Astrocyte (in vitro differentiated cells and primary cell): ENCODE measurements around the gene AMPH.

Experiments used
- EZH2 ChIP-seq: IDR thresholded peaks from 2 replicates; pipeline ENCODE4 v1.6.1; 2012; ENCODE audit warnings: mild to moderate bottlenecking, low read length, inconsistent platforms; ENCODE audit not compliant: insufficient read depth
- TF ChIP-seq, protein P1 (sequence below): IDR thresholded peaks from 2 replicates; pipeline ENCODE4 v1.5.1; 2011; ENCODE audit warnings: low read depth, mild to moderate bottlenecking, inconsistent platforms, low read length, moderate library complexity; ENCODE audit not compliant: insufficient read depth

DNA sequence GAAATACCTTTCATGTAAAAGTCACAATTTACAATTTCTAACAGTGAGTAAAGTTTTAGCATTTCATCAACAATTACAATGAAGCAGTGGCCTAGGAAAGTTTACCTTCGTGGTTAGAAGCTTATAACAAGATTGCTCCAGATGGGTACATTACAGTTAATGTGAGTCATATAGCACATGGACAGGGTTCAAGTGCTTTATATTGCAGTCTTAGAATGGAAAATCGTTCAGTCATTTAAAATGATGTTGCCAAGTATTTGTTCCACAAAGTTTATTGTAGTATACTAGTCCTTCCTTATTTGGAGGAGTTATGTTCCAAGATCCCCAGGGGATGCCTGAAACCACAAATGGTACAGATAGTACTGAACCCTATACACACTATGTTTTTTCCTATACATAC, 183.1 kb downstream of the AMPH start:
- no peak for TF ChIP-seq EZH2
- TF ChIP-seq, protein P1, sequence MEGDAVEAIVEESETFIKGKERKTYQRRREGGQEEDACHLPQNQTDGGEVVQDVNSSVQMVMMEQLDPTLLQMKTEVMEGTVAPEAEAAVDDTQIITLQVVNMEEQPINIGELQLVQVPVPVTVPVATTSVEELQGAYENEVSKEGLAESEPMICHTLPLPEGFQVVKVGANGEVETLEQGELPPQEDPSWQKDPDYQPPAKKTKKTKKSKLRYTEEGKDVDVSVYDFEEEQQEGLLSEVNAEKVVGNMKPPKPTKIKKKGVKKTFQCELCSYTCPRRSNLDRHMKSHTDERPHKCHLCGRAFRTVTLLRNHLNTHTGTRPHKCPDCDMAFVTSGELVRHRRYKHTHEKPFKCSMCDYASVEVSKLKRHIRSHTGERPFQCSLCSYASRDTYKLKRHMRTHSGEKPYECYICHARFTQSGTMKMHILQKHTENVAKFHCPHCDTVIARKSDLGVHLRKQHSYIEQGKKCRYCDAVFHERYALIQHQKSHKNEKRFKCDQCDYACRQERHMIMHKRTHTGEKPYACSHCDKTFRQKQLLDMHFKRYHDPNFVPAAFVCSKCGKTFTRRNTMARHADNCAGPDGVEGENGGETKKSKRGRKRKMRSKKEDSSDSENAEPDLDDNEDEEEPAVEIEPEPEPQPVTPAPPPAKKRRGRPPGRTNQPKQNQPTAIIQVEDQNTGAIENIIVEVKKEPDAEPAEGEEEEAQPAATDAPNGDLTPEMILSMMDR, result no peak
